T1000 (cell line): ENCODE data around the gene MAST4.

Source experiments
- DNase-seq: peaks from one replicate; lab custom pipeline; 2025; ENCODE audit warnings: mixed read lengths; lab: John Stamatoyannopoulos, UW

The MAST4 gene

GRCh38 chr5:67133217-67133616 is 537.0 kb downstream of the MAST4 start:
- no peak for DNase-seq

- DNase-seq, result no peak
Measured at GRCh38 chr5:67133776-67134175, 537.6 kb downstream of the MAST4 start.

GRCh38 chr5:67135381-67135984 is 539.3 kb downstream of the MAST4 start:
- DNase-seq, result no peak

- DNase-seq, result no peak
Measured at GRCh38 chr5:67139030-67139429, 542.8 kb downstream of the MAST4 start.

GRCh38 chr5:67140413-67140812 is 544.2 kb downstream of the MAST4 start:
- DNase-seq, result no peak

GRCh38 chr5:67141644-67142043 is 545.5 kb downstream of the MAST4 start:
- no peak for DNase-seq

- DNase-seq, result no peak
Measured at GRCh38 chr5:67142816-67143215, 546.6 kb downstream of the MAST4 start.

GRCh38 chr5:67143549-67143948 is 547.4 kb downstream of the MAST4 start:
- no peak for DNase-seq

- DNase-seq, result no peak
Measured at GRCh38 chr5:67144183-67144639, 548.0 kb downstream of the MAST4 start.

- no peak for DNase-seq
Measured at GRCh38 chr5:67146574-67146973, 550.4 kb downstream of the MAST4 start.

GRCh38 chr5:67146981-67147380 is 550.8 kb downstream of the MAST4 start:
- DNase-seq, result no peak

- no peak for DNase-seq
Measured at GRCh38 chr5:67147760-67148159, 551.6 kb downstream of the MAST4 start.

GRCh38 chr5:67149057-67149950 is 553.1 kb downstream of the MAST4 start:
- no peak for DNase-seq

GRCh38 chr5:67149951-67150523 is 553.8 kb downstream of the MAST4 start:
- no peak for DNase-seq

GRCh38 chr5:67152400-67152799 is 556.2 kb downstream of the MAST4 start:
- no peak for DNase-seq

GRCh38 chr5:67153292-67153691 is 557.1 kb downstream of the MAST4 start:
- DNase-seq, result no peak

GRCh38 chr5:67154556-67155206 is 558.5 kb downstream of the MAST4 start:
- no peak for DNase-seq

GRCh38 chr5:67156976-67157583 is 560.9 kb downstream of the MAST4 start:
- no peak for DNase-seq

GRCh38 chr5:67160272-67160671 is 564.1 kb downstream of the MAST4 start:
- DNase-seq, result no peak

GRCh38 chr5:67160985-67161384 is 564.8 kb downstream of the MAST4 start:
- no peak for DNase-seq

GRCh38 chr5:67161767-67162166 is 565.6 kb downstream of the MAST4 start:
- DNase-seq, result no peak

GRCh38 chr5:67163231-67163756 is 567.1 kb downstream of the MAST4 start:
- DNase-seq, result no peak
